ENCODE measurements around the gene CSH2.

Gene CSH2

DNA sequence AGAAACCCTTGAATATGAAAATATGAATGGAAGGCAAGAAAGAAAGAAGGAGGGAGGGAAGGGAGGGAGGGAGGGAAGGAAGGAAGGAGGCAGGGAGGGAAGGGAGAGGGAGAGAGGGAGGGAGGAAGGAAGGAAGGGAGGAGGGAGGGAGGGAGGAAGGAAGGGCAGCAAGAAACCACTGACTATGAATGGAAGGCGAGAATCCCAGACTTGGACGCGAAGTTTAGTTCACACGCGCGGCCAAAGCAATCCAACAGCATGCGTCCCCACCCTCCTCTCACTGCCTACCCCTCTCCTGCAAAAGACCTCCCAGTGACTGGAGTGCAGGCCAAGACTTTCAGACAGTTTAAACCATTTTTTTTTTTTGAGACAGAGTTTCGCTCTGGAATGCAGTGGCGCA lies 23.1 kb downstream of the CSH2 start:
- no peak for DNase-seq

DNA sequence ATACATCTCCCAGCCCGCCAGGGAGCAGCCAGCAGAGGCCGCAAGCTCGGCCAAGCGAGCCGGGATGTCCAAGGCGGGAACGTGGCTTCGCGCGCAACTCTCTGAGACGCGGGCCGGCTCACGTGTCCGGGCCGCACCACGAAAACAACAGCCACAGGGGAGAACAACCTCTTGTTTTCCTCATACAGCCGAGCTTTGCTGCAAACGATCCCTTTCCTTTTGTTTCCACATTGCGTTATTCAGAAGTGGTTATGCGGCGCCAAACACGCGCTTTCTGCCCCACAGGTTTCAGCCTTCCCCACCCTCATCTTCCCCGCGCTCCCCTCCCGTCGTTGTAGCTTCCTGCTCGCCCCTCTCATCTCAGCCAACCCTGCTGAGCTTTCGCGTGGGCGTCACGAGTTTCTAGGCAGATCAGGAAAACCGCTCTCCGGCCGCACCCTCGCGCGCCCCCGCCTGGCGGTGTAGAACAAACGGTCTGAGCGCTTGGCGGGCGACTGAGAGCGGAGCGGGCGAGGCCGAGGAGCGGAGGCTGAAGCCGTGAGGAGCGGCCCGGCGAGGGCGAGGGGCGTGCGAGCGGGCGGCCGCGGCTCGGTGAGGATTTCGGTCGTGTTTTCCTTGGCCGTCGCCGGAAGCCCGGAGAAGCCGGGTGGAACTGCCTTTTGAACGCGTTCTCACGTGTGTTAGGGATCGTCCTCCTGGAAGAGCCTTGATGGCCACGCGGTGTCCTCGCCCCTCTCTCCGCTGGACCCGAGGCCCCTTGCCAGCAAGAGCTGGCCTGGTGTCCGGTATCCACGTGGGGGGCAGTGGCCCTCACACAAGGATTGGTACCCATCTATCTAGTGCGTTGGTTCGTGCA lies 24.4 kb downstream of the CSH2 start:
- no peak for DNase-seq

- DNase-seq = no peak
Observed at GRCh38 chr17:63847525-63848249, 25.8 kb downstream of the CSH2 start.

- no peak for DNase-seq
Observed at GRCh38 chr17:63845509-63845908, 28.0 kb downstream of the CSH2 start.

GRCh38 chr17:63843910-63844677 lies 29.4 kb downstream of the CSH2 start:
- DNase-seq = no peak

DNA sequence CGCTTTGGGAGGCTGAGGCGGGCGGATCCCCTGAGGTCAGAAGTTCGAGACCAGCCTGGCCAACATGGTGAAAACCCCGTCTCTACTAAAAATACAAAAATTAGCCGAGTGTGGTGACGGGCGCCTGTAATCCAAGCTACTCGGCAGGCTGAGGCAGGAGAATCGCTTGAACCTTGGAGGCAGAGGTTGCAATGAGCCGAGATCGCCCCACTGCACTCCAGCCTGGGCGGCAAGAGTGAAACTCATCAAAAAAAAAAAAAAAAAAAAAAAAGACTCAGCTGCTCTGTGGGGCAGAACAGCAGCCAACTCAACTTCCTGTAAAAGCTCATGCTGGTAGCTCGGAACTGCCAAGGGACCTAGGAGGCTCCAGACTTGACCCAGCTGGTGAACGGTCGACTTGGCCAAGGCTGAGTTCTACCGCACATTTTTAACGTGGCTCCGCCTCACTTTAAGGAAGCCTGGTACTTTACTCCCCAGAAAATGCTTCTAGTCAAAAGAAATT lies 30.0 kb downstream of the CSH2 start:
- DNase-seq = peak in 1 of 2 experiments; percentile 46

DNA sequence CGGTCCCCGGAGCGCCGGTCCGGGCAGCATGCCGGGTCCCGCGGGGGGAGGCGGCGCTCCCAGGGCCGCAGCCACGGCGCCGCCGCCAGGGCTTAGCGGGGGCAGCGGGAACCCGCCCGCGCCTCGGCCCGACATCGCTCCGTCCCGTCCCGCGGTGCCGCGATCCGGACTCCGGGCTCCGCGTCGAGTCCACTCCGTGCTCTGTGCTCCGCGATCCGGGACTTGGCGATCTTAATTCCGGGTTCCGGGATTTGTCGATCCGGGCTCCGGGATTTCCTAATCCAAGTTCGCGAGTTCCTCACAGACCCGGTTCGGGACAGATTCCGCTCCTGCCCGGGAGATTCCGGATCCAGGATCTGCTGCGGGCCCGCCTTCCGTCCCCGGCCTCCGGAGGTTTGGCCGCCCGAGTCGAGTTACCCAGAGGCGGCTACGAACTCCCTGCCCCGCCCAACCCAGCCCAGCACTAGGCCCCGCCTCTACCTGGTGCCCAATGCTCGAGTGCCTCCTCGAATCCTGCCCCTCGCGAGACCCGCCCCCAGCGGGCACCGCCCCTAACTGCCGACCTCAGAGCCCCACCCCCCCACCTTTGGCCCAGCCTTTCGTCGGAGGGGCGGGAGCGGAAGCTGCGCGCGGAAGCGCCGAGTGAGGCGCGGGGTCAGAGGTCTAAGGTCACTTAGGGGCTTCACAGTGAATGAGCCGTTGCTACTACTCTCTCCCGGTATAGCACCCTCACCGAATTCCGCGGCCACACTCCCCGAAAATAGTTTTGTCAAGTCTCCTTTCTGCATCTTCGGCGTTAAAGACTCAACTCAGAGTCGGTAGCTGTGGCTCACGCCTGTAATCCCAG lies 30.7 kb downstream of the CSH2 start, which contains the start of gene SMARCD2:
TSS of gene SMARCD2 (minus strand) at position 146 of the 847 bp plus-strand sequence. CDS start at position 135, 11 bp downstream.
- DNase-seq = peak; percentile 94 to 98

DNA sequence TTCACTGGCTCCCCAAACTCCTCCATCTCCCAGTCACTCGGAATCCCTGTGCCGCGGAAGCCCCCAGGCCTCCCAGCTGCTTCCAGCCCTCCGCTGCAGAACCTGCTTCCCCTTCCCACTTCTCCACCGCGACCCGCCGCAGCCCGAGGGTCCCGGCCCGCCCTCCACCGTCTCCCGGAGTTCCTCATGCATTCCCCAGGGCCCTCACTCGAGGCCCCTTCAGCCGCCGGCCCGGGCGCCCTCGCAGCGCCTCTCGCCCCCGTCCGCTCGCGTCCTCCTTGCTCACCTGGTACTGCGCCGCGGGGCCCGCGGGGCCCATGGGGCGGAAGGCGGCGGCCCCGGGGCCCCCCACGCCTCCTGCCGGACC lies 31.3 kb downstream of the CSH2 start:
- no peak for DNase-seq

DNA sequence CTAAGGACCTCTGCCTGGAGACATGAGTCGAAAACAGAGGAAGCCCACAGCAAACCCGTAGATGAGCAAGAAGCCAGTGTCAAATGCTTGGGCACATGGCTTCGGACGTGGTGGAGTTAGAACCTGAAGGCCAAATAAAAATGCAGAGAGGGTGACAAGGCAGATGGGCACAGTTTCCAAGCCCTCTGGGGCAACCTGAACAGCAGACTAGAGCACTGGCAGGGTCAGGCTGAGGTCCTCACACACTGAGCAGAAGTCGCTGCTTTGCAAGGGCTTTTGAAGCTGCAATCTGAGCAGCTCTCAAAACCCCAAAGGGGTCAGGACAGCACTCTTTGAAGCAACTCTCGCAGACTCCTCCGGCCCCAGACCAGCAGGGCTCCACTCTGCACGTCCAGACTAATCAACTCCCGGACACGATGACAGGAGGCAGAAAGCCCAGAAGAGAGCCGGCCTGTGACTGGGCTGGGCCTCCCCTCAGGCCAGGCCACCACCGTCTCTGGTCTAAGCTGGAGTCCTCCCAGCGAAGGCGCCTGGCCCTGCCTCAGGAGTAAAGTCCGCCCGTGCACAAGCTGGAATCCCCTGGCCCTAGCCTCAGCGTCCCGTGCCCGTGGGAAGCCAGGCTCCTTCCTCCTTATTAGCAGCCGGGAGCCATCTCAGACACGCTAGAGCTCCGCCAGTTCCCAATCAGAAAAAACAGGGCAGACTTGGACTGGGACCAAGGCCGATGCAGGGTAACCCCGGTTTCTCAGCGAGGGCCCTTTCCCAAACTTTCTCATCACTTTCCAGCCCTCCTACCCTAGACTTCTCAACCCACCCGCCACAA lies 31.9 kb downstream of the CSH2 start:
- peak in 1 of 2 experiments; percentile 58 for DNase-seq

GRCh38 chr17:63840591-63841349 lies 32.7 kb downstream of the CSH2 start:
- peak in 1 of 2 experiments; percentile 78 for DNase-seq

DNA sequence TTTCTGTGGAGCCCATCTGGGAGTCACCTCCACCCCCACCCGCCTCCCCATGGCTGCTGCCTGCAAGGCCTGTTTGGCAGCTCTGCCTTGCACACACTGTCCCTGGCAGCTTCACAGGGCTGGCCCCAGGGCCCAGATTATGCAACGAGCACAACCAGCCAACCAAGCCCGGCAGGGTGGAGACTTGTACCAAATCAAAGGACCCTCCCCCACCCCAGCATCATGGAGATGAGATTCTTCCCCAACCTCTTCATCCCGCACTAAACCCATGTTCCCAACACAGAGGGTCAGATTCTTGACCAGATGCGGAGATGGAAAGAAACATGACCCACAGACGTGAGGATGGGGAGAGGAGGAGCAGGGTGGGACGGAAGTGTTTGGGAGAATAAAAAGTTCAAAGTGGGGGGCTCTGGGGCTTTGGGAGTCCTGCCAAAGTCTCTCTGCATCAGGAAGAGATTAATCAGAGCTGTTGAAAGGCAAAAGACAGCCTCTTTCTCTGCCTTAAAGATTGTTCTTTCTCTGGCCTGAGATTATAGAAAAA lies 34.8 kb downstream of the CSH2 start:
- DNase-seq = peak; percentile 19 to 78

- no peak for DNase-seq
Observed at GRCh38 chr17:63837962-63838600, 35.4 kb downstream of the CSH2 start.

- no peak for DNase-seq
Observed at GRCh38 chr17:63837480-63837879, 36.0 kb downstream of the CSH2 start.

GRCh38 chr17:63836811-63837210 lies 36.7 kb downstream of the CSH2 start:
- no peak for DNase-seq

GRCh38 chr17:63835167-63835720 lies 38.2 kb downstream of the CSH2 start:
- no peak for DNase-seq

- peak; percentile 54 to 64 for DNase-seq
Observed at GRCh38 chr17:63834431-63835166, 38.9 kb downstream of the CSH2 start.

GRCh38 chr17:63833741-63834373 lies 39.6 kb downstream of the CSH2 start:
- DNase-seq = no peak

Measured in NCI-H446 (cell line).